ENCODE measurements around the gene PPP2R2D. TPM values are rescaled to one million over a fixed set of nuclear protein-coding genes. Genes with fewer than 3 reads are reported as not detected.
"Not testable (repeated sequence)": the region's sequence is repeated elsewhere in the genome, so short reads cannot be mapped to it uniquely, and the experiment has no call there.

The PPP2R2D gene
- total RNA-seq, 8 experiments from 2014 or later = 21.9 to 32.4 (median 30.7) TPM

DNA sequence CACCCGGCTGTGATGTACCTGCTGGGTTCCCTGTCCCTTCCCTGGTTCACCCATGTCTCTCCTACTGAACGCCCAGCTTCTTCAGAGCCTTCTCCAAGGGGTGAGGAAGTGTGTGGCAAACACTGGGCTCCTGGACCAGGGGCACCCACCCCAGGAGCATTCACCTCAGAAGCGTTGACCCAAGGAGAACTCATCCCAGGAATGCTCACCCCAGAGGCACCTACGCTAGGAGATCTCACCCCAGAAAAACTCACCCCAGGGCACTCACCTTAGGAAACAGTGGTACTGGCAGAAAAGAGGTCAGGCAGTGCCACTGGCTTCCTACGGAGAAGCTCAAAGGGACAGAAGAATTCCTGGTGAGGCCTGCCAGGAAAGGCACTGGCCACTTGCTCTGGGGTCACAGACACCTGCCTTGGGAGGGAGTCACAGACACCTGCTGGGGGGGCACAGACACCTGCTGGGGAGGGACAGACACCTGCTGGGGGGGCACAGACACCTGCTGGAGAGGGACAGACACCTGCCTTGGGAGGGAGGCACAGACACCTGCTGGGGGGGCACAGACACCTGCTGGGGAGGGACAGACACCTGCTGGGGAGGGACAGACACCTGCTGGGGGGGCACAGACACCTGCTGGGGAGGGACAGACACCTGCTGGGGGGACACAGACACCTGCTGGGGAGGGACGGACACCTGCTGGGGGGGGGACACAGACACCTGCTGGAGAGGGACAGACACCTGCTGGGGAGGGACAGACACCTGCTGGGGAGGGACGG, 17.0 kb upstream of the PPP2R2D start:
- peaks cover 0 to 16% of the 10 kb centered on the region in 2 donors for H3K4me1 ChIP-seq (replicated peaks in 1 of 2)
- not testable (repeated sequence) for H3K4me3 ChIP-seq; H3K27ac ChIP-seq; ATAC-seq (replicated peaks in 6 of 8)
- WGBS, 10 experiments = 60 to 92% methylated on average over 1 to 2 of the region's 7 CpGs; no CpG with 5 or more reads in 8 of the 10 experiments
- in situ Hi-C loops (cut with MboI; ENCODE audit: low pct_unique_long_range_greater_than_20kb in 2 of 9, low sequenced_read_pairs in 9 of 9, unreplicated experiment in 9 of 9) = loop anchor here in 5 of 9 experiments (25.0 kb wide), 1 partner anchor 1697 kb away; no protein-coding TSS in a partner anchor

DNA sequence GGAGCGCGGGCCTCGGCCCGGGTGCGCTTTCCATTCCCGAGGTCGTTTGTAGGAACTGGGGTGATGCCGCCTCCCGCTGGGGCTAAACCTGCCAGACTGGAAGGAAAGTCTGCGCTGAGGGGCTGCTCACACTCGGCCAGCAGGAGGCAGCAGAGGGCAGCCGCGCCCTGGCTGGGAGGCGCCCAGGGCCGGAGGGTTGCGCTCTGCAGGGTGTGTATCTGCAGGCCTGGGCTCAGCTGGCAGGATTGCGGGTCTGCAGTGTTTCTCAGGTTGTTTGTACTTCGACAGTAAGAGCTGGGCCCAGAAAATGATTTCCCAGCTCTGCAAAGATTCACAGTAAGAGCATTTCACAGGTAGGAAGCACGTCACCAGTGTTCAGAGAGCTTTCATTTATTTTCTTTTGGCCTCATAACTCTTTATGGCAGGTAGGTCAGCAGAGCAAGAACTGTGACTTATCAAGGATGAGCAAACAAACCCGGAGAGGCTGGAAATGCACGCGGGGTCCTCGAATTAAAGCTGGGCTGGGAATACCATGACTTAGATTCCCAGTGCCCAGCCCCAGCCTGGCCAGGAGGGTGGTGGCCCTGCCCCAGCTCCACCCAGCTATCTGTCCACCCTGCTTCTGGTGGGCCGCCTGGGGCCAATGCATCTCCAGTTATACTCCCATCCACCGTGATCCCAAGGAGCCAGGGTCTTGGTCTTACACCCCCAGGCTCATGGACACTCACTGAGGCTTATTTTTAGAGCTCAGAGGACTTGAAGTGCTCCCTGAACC, 15.2 kb upstream of the PPP2R2D start:
- peak overlapping the region in 1 of 2 donors; percentile 22 for H3K27ac ChIP-seq
- H3K4me1 ChIP-seq (replicated peaks in 1 of 2) = peaks cover 0 to 16% of the 10 kb centered on the region in 2 donors
- no peak overlapping the region for H3K4me3 ChIP-seq
- 8 to 100% (median 58%) methylated on average over 1 to 15 of the region's 25 CpGs; no CpG with 5 or more reads in 3 of the 10 experiments for WGBS, 10 experiments
- in situ Hi-C loops (cut with MboI; ENCODE audit: low pct_unique_long_range_greater_than_20kb in 2 of 9, low sequenced_read_pairs in 9 of 9, unreplicated experiment in 9 of 9) = loop anchor here in 5 of 9 experiments (25.0 kb wide), 1 partner anchor 1698 kb away; no protein-coding TSS in a partner anchor
- ATAC-seq (replicated peaks in 6 of 8) = peak; percentile 91 to 100 (median 96)

DNA sequence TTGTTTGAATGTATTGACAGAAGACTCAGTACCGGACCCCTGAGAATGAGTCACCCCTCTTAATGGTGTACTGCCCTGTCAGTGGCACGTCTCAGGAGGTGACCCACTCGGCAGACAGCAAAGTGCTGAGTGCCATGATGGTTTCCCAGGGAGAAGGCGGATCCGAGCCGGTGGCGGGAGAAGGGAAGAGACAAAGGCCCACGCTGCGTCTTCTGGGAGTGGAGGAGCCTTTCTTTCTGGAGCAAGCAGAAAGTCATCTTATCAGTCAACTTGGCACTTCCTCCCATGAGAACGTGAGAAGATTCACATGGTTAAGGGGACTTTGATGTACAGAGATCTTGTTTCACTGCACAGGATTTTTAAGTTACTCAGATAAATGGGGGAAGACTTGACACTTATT, 14.6 kb upstream of the PPP2R2D start:
- H3K4me1 ChIP-seq (replicated peaks in 1 of 2) = peaks cover 0 to 22% of the 10 kb centered on the region in 2 donors
- H3K4me3 ChIP-seq = no peak overlapping the region
- WGBS, 10 experiments = 10 to 100% (median 51%) methylated on average over 1 to 6 of the region's 10 CpGs; no CpG with 5 or more reads in 2 of the 10 experiments
- in situ Hi-C loops (cut with MboI; ENCODE audit: low pct_unique_long_range_greater_than_20kb in 2 of 9, low sequenced_read_pairs in 9 of 9, unreplicated experiment in 9 of 9) = loop anchor here in 5 of 9 experiments (25.0 kb wide), 1 partner anchor 1699 kb away; no protein-coding TSS in a partner anchor
- peak overlapping the region in 1 of 2 donors; percentile 22 for H3K27ac ChIP-seq
- ATAC-seq (replicated peaks in 6 of 8) = peak in 5 of 8 experiments; percentile 23 to 65 (median 51)

DNA sequence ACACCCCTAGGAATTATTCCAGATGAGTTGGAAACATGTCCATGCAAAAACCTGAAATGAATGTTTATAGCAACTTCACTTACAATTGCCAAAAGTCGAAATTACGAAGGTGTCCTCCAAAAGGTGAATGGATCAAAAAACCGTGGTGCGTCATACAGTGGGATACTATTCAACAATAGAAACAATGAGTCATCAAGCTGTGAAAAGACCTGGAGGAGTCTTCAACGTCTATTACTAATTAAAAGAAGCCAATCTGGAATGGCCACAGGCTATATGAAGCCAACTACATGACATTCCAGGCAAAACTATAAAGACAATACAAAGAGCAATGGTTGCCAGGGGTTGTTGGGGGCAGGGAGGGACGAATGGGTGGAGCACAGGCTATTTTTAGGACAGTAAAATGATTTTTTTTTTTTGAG, 12.6 kb upstream of the PPP2R2D start:
- peaks cover 16 to 42% of the 10 kb centered on the region in 2 donors for H3K4me1 ChIP-seq (replicated peaks in 1 of 2)
- H3K27ac ChIP-seq = no peak overlapping the region
- H3K4me3 ChIP-seq = no peak overlapping the region
- ATAC-seq (replicated peaks in 6 of 8) = peak in 1 of 8 experiments; percentile 25
- in situ Hi-C loops (cut with MboI; ENCODE audit: low pct_unique_long_range_greater_than_20kb in 2 of 9, low sequenced_read_pairs in 9 of 9, unreplicated experiment in 9 of 9) = loop anchor here in 5 of 9 experiments (25.0 kb wide), 1 partner anchor 1701 kb away; no protein-coding TSS in a partner anchor
- WGBS, 10 experiments = 21 to 90% (median 64%) methylated on average over 1 to 6 of the region's 6 CpGs; no CpG with 5 or more reads in 1 of the 10 experiments

DNA sequence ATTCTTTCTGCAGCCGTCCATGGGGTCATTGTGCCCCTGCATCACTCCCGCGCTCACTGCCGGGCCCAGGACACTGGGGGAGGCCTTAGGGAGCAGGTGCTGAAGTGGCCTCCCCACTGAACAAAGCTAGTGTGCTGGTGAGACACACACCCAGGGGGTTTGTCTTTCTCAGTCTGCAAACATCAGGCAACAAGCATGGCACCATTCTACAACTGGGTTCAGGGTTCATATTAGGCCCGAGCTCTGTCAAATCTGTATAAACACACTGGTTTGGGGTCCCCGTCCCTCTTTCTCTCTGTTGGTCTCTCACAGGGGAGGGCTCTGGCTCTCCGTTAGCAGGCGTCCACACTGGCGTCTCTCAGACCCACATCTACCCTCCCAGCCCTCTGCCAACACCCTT, 11.1 kb upstream of the PPP2R2D start:
- in situ Hi-C loops (cut with MboI; ENCODE audit: low pct_unique_long_range_greater_than_20kb in 2 of 9, low sequenced_read_pairs in 9 of 9, unreplicated experiment in 9 of 9) = loop anchor here in 5 of 9 experiments (25.0 kb wide), 1 partner anchor 1702 kb away; no protein-coding TSS in a partner anchor
- 73 to 100% (median 95%) methylated on average over 1 to 5 of the region's 9 CpGs; no CpG with 5 or more reads in 4 of the 10 experiments for WGBS, 10 experiments

DNA sequence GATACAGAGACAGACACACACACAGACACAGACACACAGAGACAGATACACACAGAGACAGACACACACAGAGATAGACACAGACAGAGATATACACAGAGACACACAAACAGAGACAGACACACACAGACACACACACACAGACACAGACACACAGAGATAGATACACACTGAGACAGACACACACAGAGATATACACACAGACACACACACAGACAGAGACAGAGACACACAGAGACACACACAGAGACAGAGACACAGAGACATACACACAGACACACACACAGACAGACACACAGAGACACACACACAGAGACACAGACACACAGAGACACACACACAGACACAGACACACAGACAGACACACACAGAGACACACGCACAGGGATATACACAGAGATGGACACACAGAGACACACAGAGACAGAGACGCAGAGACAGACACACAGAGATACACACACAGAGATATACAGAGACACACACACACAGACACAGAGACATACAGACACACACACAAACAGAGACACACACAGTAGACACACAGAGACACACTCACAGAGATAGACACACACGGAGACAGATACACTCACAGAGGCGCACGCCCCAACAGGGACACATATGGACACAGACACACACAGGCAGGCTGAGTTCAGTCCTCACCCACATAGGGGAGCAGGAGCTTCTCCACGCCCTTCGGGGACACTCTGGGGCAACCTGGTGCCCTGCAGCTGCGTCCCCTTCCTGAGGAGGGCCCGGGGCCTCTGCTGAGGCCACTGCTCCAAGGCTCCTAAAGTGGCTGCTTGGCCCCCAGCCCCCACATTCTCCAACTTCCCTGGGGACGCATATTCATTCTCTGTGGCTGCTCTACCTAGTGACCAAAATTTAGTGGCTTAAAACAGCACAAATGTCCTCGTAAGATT, 10.3 kb upstream of the PPP2R2D start:
- in situ Hi-C loops (cut with MboI; ENCODE audit: low pct_unique_long_range_greater_than_20kb in 2 of 9, low sequenced_read_pairs in 9 of 9, unreplicated experiment in 9 of 9) = loop anchor here in 5 of 9 experiments (25.0 kb wide), 1 partner anchor 1703 kb away; no protein-coding TSS in a partner anchor
- peaks cover 18 to 48% of the 10 kb centered on the region in 2 donors for H3K4me1 ChIP-seq (replicated peaks in 1 of 2)
- WGBS, 10 experiments = 0 to 100% (median 60%) methylated on average over 1 to 4 of the region's 11 CpGs; no CpG with 5 or more reads in 3 of the 10 experiments
- H3K27ac ChIP-seq = no peak overlapping the region
- H3K4me3 ChIP-seq = no peak overlapping the region
- ATAC-seq (replicated peaks in 6 of 8) = peak in 6 of 8 experiments; percentile 1 to 18 (median 10)

More for the DNA sequence above, 11.1 kb upstream of the PPP2R2D start:
- ATAC-seq (replicated peaks in 6 of 8) = no peak
- H3K4me1 ChIP-seq (replicated peaks in 1 of 2) = peaks cover 18 to 49% of the 10 kb centered on the region in 2 donors
- no peak overlapping the region for H3K4me3 ChIP-seq
- H3K27ac ChIP-seq = no peak overlapping the region

DNA sequence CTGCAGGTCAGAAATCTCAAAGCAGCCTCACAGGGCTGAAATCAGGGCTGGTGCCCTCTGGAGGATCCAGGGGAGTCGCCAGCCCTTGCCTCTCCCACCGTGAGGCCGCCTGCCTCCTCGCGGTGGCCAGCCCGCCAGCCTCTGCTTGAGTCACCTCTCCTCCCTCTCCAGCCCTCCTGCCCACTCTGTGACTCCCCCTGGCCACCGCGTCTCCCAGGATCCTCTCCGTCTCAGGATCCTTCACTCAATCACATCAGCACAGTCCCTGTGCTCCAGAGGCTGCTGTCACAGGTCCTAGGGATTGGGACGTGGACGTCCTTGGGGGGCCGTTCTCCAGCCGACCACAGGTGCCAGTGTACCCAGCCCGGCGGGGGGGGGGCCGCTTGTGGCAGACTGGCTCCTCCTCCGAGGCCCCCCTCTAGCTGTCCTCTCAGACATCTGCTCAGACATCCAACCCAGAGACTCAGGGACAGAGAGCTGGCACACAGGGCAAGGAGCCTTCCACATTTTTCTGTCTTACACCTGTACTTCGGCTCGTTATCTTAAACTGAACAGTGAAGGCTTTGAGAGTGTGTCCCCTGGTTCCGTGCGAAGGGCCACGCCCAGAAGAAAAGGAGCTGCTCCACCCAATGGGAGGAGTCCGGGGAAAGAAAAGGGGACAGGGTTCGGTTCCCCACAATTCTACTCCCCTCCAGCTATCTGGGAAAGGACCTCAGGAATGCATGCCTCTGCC, 9.4 kb upstream of the PPP2R2D start:
- in situ Hi-C loops (cut with MboI; ENCODE audit: low pct_unique_long_range_greater_than_20kb in 2 of 9, low sequenced_read_pairs in 9 of 9, unreplicated experiment in 9 of 9) = loop anchor here in 5 of 9 experiments (25.0 kb wide), 1 partner anchor 1704 kb away; no protein-coding TSS in a partner anchor
- Histone ChIP-seq H3K4me3 (no peak overlapping the region), H3K4me1 (replicated peaks in 1 of 2) (peaks cover 18 to 40% of the 10 kb centered on the region in 2 donors), H3K27ac (no peak overlapping the region)
- WGBS, 10 experiments = 0 to 100% (median 54%) methylated on average over 1 to 13 of the region's 24 CpGs; no CpG with 5 or more reads in 1 of the 10 experiments
- ATAC-seq (replicated peaks in 6 of 8) = peak; percentile 34 to 97 (median 95)

DNA sequence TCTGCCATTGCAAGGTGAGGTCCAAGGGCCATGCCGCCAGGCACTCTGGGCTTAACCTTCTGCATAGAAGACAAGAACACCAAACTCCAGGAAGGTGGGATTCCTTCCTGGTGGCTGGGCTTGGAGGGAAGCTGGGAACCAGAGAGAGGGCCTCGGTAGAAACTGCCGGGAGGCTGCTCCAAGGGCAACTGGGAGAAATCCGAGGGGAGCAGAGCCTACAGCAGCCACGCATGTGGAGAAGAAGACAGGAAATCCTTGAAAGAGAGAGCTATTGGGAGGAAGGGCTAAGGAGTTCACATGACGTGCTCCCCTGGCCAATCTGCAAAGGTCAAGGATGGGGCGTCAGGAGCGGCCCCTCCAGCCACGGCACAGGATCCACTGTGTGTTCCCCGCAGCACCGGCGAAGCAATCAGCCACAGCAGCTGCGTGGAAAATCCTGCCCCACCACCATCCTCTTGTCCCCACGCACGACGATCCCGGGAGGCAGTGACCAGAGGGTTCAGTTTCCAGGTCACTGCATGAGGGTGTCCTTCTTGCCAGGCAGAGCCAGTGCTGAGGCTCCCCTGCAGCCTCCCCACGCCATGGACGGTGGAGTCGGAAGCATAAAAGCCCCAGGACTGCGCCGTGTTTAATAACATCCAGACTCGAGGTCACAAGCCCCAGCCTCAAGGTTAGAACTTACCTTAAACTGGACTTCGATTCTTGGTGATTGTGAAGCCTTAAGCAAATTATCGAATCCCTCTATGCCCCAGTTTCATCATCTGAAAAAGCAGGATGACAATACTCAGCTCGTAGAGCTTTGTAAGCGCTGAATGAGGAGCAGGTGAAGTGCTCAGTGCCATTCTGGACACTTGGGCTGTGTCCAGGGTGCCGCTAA, 8.6 kb upstream of the PPP2R2D start:
- peak overlapping the region in 1 of 2 donors; percentile 44 for H3K27ac ChIP-seq
- in situ Hi-C loops (cut with MboI; ENCODE audit: low pct_unique_long_range_greater_than_20kb in 2 of 9, low sequenced_read_pairs in 9 of 9, unreplicated experiment in 9 of 9) = loop anchor here in 5 of 9 experiments (25.0 kb wide), 1 partner anchor 1705 kb away; no protein-coding TSS in a partner anchor
- ATAC-seq (replicated peaks in 6 of 8) = no peak
- WGBS, 10 experiments = 40 to 91% (median 80%) methylated on average over 3 to 12 of the region's 28 CpGs; no CpG with 5 or more reads in 1 of the 10 experiments
- H3K4me3 ChIP-seq = no peak overlapping the region
- peaks cover 18 to 34% of the 10 kb centered on the region in 2 donors for H3K4me1 ChIP-seq (replicated peaks in 1 of 2)

DNA sequence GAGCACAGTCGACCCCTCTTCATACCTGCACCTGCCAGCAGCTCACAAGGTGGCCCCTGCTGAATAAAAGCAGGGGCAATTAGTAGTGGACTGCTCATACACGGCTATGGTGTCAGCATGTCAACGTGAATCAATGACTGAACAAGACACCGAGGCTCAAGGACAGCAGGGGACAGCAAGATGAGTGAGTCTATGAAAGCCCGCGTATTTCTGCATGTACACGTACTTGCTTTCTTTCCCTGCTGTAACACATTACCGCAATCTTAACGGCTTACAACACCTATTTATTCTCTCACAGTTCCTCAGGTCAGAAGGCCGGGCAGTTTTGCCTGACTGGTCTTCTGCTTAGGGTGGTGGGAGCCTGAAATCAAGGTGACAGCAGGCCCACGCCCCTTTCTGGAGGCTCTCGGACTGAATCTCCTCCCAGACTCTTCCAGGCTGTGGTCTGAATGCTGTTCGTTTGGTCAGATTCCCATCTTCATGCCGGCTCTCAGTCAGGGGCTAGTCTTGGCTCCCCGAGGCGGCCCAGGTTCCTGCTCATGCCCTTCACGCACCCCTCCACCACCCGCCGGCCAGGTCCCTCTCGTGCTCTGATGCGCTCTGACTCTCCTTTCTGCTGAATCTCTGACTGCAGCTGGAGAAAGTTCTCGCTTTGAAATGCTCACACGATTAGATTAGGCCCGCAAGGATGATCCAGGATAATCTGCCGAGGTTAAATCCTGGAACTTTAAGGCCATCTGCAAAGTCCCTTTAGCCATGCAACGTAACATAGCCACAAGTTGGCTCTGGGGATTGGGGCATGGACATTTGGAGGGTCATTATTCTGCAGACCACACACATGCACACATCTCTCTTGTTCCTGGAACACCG, 7.8 kb upstream of the PPP2R2D start:
- in situ Hi-C loops (cut with MboI; ENCODE audit: low pct_unique_long_range_greater_than_20kb in 2 of 9, low sequenced_read_pairs in 9 of 9, unreplicated experiment in 9 of 9) = loop anchor here in 5 of 9 experiments (25.0 kb wide), 1 partner anchor 1706 kb away; no protein-coding TSS in a partner anchor
- Histone ChIP-seq H3K4me1 (replicated peaks in 1 of 2) (peaks cover 18 to 34% of the 10 kb centered on the region in 2 donors), H3K4me3 (no peak overlapping the region), H3K27ac (peak overlapping the region in 1 of 2 donors; percentile 44)
- 43 to 100% (median 78%) methylated on average over 1 to 16 of the region's 27 CpGs; no CpG with 5 or more reads in 1 of the 10 experiments for WGBS, 10 experiments
- peak in 5 of 8 experiments; percentile 15 to 59 (median 31) for ATAC-seq (replicated peaks in 6 of 8)

DNA sequence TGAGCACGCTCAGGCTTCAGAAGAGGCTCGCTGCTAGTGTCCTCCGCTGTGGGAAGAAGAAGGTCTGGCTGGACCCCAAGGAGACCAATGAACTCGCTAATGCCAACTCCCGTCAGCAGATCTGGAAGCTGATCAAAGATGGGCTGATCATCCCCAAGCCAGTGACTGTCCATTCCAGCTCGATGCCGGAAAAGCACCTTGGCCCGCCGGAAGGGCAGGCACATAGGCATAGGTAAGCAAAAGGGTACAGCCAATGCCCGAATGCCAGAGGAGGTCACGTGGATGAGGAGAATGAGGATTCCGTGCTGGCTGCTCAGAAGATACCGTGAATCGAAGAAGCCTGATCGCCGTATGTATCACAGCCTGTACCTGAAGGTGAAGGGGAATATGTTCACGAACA, 5.7 kb upstream of the PPP2R2D start:
- no peak overlapping the region for H3K4me3 ChIP-seq
- WGBS, 10 experiments = 55 to 100% (median 80%) methylated on average over 1 to 10 of the region's 17 CpGs; no CpG with 5 or more reads in 1 of the 10 experiments
- in situ Hi-C loops (cut with MboI; ENCODE audit: low pct_unique_long_range_greater_than_20kb in 2 of 9, low sequenced_read_pairs in 9 of 9, unreplicated experiment in 9 of 9) = loop anchor here in 5 of 9 experiments (25.0 kb wide), 1 partner anchor 1708 kb away; no protein-coding TSS in a partner anchor
- peaks cover 25 to 34% of the 10 kb centered on the region in 2 donors for H3K4me1 ChIP-seq (replicated peaks in 1 of 2)
- no peak for ATAC-seq (replicated peaks in 6 of 8)
- no peak overlapping the region for H3K27ac ChIP-seq

Measured in motor neuron (in vitro differentiated cells).